Subcutaneous adipose tissue (tissue), 4 donors: Measurements from ENCODE around the gene FOXP1. TPM values are rescaled to one million over a fixed set of nuclear protein-coding genes. Genes with fewer than 3 reads are reported as not detected.

Experiments
- CTCF ChIP-seq: fragments of 450-650 bp; IDR thresholded peaks from one replicate; pipeline ENCODE4 v1.5.1; 2016; ENCODE audit warnings: low read depth, mild to moderate bottlenecking, control low read depth, antibody characterized with exemption, moderate library complexity
- total RNA-seq, 4 donors: library from RNA; depleted of rRNA; stranded (reverse); fragments of >200 nt; gene quantifications; one replicate each; pipeline ENCODE4 v1.1.0, GENCODE V29; 2016

The FOXP1 gene
- total RNA-seq, 4 donors from 2014 or later, result 70.5 to 96.7 (median 88.0) TPM

- TF ChIP-seq CTCF, result no peak
Observed at GRCh38 chr3:71110385-71111222, 472.9 kb downstream of the FOXP1 start.

- no peak for TF ChIP-seq CTCF
Observed at GRCh38 chr3:71109977-71110285, 473.6 kb downstream of the FOXP1 start.

GRCh38 chr3:71109241-71109976 lies 474.1 kb downstream of the FOXP1 start:
- TF ChIP-seq CTCF, result no peak

- no peak for TF ChIP-seq CTCF
Observed at GRCh38 chr3:71107926-71108325, 475.6 kb downstream of the FOXP1 start.

- no peak for TF ChIP-seq CTCF
Observed at GRCh38 chr3:71104976-71105375, 478.6 kb downstream of the FOXP1 start.

GRCh38 chr3:71104556-71104955 lies 479.0 kb downstream of the FOXP1 start:
- no peak for TF ChIP-seq CTCF

GRCh38 chr3:71104121-71104541 lies 479.4 kb downstream of the FOXP1 start:
- no peak for TF ChIP-seq CTCF
